ENCODE results near the gene LY9. TPM values are rescaled to one million over a fixed set of nuclear protein-coding genes. Genes with fewer than 3 reads are reported as not detected.
A peak's percentile ranks its signal among the peaks of the same experiment; 100 is the strongest.
"Not testable (repeated sequence)": the region's sequence is repeated elsewhere in the genome, so short reads cannot be mapped to it uniquely, and the experiment has no call there.

LY9 gene
- total RNA-seq, 4 donors from 2014 or later: 0.26 to 3.2 (median 0.60) TPM

DNA sequence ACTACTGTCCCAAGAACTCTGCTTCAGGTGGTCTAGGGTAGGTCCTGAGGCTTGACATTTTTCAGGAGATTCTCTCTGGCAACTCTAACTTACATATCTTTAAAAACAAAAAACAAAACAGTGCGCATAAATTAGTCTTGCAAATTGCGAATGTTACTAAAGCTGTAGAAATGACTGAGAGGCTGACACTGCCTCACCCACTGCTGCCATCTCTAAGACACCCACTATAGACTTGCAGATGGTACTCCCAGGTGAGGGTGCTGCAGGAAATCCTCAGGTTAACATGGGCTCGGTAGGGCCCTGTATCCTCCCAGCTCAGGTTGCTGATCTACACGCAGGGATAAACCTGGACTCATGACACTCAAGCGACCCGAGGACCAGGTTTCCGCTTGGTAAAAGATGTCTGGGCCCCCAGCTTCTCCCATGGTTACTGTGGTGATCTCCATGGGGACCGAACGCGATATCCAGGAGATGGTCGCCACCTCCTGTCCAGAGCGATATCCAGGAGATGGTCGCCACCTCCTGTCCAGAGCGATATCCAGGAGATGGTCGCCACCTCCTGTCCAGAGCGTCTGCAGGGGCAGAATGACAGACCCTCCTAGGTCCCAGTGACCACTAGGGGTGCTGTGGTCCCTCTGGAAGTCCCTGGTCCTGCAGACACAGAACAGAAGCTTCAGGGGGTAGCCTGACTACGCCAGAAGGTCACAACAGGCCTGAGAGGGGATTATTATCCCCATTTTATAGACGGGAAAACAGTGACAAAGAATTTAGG, 16.2 kb upstream of the LY9 start:
- 94% methylated on average over 3 of the region's 18 CpGs for WGBS, 2 donors
- Histone ChIP-seq H3K9me3 (no peaks in the 10 kb centered on the region), H3K4me3 (no peak overlapping the region), H3K4me1 (peaks cover 19 to 41% (median 19%) of the 10 kb centered on the region in 3 donors), H3K27ac (peak overlapping the region in 3 of 4 donors; percentile 80 to 89 (median 88)), H3K27me3 (no peaks in the 10 kb centered on the region), H3K36me3 (no peaks in the 10 kb centered on the region)
- TF ChIP-seq, protein P1, sequence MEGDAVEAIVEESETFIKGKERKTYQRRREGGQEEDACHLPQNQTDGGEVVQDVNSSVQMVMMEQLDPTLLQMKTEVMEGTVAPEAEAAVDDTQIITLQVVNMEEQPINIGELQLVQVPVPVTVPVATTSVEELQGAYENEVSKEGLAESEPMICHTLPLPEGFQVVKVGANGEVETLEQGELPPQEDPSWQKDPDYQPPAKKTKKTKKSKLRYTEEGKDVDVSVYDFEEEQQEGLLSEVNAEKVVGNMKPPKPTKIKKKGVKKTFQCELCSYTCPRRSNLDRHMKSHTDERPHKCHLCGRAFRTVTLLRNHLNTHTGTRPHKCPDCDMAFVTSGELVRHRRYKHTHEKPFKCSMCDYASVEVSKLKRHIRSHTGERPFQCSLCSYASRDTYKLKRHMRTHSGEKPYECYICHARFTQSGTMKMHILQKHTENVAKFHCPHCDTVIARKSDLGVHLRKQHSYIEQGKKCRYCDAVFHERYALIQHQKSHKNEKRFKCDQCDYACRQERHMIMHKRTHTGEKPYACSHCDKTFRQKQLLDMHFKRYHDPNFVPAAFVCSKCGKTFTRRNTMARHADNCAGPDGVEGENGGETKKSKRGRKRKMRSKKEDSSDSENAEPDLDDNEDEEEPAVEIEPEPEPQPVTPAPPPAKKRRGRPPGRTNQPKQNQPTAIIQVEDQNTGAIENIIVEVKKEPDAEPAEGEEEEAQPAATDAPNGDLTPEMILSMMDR (IDR thresholded peaks at IDR 0.05): peak in 3 of 6 experiments; percentile 17 to 37 (median 35)
- TF ChIP-seq POLR2A (IDR thresholded peaks at IDR 0.05): no peak
- intact Hi-C loops (cut with DNase I): loop anchor here (5.0 kb wide), 1 partner anchor 52 kb away; no protein-coding TSS in a partner anchor
- DNase-seq: no peak

DNA sequence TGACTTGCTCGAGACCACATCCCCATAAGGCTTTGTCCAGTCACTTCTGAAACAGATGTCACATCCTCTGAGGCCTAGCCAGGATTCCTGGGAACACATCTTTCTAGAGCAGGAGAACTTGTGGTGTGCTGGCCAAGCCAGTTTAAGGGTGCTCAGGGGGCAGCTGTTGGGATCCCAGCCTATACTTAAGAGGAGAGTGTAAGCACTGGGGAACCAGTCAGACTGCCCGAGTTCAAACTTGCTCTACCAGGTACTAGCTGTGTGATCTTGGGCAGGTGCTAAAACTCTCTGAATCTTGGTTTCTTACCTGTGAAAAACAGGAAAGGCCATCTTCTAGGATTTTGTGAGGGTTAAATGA, 15.6 kb upstream of the LY9 start:
- WGBS, 2 donors: 61 to 79% methylated on average over 2 of the region's 2 CpGs
- Histone ChIP-seq H3K27me3 (no peaks in the 10 kb centered on the region), H3K27ac (peak overlapping the region in 3 of 4 donors; percentile 80 to 89 (median 88)), H3K4me3 (no peak overlapping the region), H3K36me3 (no peaks in the 10 kb centered on the region), H3K4me1 (peaks cover 19 to 41% (median 19%) of the 10 kb centered on the region in 3 donors), H3K9me3 (no peaks in the 10 kb centered on the region)
- TF ChIP-seq, protein P1 (IDR thresholded peaks at IDR 0.05): no peak
- no peak for TF ChIP-seq POLR2A (IDR thresholded peaks at IDR 0.05)
- intact Hi-C loops (cut with DNase I): no loop called here
- DNase-seq: no peak

DNA sequence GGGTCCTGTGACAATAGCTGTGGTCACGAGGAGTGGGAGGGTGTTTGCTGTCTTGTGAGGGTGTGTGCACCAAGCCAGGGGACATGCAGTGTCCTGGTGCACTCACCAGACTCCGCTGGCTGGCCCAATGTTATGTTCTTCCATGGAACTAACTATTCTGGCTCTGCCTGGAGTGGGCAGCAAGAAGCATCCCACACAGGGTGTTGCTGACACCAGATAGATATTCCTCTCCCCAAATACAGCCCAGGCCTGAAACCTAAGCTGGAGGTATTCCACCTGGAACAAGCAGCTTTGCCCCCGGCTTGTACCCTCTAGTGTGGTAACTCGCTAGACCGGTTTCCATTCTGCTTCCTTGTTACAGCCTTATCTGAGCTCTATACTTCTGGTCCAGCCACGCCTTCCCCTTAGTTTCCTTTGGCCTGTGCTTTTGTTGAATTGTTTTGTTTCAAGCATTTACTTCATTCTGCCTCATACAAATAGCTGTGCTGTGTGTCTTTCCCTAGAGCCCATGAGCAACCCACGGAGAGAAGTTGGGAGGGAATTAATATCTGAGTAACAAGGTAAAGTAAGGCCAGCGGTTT, 14.7 kb upstream of the LY9 start:
- Histone ChIP-seq H3K27me3 (no peaks in the 10 kb centered on the region), H3K4me1 (peaks cover 19 to 41% (median 19%) of the 10 kb centered on the region in 3 donors), H3K9me3 (no peaks in the 10 kb centered on the region), H3K4me3 (no peak overlapping the region), H3K27ac (peak overlapping the region; percentile 80 to 89 (median 88)), H3K36me3 (no peaks in the 10 kb centered on the region)
- TF ChIP-seq, protein P1 (IDR thresholded peaks at IDR 0.05): no peak
- no peak for TF ChIP-seq POLR2A (IDR thresholded peaks at IDR 0.05)
- DNase-seq: no peak
- 40 to 56% methylated on average over 6 to 8 of the region's 8 CpGs for WGBS, 2 donors
- intact Hi-C loops (cut with DNase I): no loop called here

DNA sequence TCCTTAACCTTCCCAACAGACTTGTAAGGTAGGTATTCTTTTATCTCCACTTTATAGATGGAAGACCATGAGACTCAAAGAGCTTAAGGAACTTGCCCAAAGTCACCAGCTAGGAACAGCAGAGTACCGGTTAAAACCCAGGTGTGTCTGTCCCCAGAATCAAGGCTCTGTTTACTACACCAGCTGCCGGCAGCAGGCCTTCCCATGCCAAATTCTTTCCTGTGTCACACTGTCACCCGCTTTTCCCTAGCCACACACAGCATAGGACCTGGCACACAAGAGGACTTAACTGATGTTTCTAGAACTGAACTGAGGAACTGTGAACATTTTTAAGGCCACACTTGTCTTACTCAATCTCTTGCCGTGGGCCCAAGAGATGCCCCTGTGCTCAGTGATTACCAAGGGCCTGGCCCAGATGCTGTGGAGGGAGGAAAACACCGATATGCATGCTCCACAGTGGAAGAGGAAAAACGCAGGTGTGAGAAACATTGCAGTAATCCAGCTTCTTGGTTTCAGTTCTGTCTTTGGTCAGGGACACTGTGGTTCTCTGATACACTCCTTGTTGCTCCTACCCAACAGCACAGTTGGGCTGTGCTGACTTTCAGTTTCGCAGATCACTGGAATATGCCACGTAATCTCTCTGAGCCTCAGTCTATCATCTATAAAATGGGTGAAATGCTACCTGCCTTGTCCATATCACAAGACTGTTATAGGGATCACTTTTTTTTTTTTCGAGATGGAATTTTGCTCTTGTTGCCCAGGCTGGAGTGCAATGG, 13.9 kb upstream of the LY9 start:
- Histone ChIP-seq H3K27ac (peak overlapping the region; percentile 80 to 89 (median 88)), H3K36me3 (no peaks in the 10 kb centered on the region), H3K4me1 (peaks cover 19 to 41% (median 19%) of the 10 kb centered on the region in 3 donors), H3K27me3 (no peaks in the 10 kb centered on the region), H3K4me3 (no peak overlapping the region), H3K9me3 (no peaks in the 10 kb centered on the region)
- 61 to 63% methylated on average over 6 to 9 of the region's 9 CpGs for WGBS, 2 donors
- TF ChIP-seq, protein P1 (IDR thresholded peaks at IDR 0.05): no peak
- TF ChIP-seq POLR2A (IDR thresholded peaks at IDR 0.05): peak in 1 of 4 donors; percentile 32
- no peak for DNase-seq
- intact Hi-C loops (cut with DNase I): no loop called here

DNA sequence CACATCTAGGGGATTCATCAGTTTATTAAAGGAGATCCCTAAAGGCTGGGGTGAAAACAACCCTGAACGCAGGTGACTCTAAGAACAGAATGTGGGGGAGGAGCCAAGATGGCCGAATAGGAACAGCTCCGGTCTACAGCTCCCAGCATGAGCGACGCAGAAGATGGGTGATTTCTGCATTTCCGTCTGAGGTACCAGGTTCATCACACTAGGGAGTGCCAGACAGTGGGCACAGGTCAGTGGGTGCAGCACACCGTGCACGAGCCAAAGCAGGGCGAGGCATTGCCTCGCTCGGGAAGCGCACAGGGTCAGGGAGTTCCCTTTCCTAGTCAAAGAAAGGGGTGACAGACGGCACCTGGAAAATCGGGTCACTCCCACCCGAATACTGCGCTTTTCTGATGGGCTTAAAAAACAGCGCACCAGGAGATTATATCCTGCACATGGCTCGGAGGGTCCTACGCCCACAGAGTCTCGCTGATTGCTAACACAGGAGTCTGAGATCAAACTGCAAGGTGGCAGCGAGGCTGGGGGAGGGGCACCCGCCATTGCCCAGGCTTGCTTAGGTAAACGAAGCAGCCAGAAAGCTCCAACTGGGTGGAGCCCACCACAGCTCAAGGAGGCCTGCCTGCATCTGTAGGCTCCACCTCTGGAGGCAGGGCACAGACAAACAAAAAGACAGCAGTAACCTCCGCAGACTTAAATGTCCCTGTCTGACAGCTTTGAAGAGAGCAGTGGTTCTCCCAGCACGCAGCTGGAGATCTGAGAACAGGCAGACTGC, 12.8 kb upstream of the LY9 start:
- H3K27me3 ChIP-seq; H3K36me3 ChIP-seq; intact Hi-C loops (cut with DNase I); H3K9me3 ChIP-seq; H3K4me3 ChIP-seq; DNase-seq: not testable (repeated sequence)
- peaks cover 19 to 41% (median 19%) of the 10 kb centered on the region in 3 donors for H3K4me1 ChIP-seq
- peak overlapping the region; percentile 80 to 89 (median 88) for H3K27ac ChIP-seq
- 76 to 82% methylated on average over 17 to 18 of the region's 25 CpGs for WGBS, 2 donors
